Skeletal muscle cell (primary cell): Measurements from ENCODE around the gene CCHCR1.
"Not testable (repeated sequence)": the region's sequence is repeated elsewhere in the genome, so short reads cannot be mapped to it uniquely, and the experiment has no call there.

Experiments used
- DNase-seq: peaks from one replicate; pipeline ENCODE4 v3.0.0-alpha.2; 2010; ENCODE audit warnings: low read depth
- H3K4me3 ChIP-seq: 2 replicates; pipeline ENCODE4 v1.5.1; 2011; ENCODE audit warnings: low read depth, mild to moderate bottlenecking, control low read depth, low read length, moderate library complexity

The CCHCR1 gene, protein sequence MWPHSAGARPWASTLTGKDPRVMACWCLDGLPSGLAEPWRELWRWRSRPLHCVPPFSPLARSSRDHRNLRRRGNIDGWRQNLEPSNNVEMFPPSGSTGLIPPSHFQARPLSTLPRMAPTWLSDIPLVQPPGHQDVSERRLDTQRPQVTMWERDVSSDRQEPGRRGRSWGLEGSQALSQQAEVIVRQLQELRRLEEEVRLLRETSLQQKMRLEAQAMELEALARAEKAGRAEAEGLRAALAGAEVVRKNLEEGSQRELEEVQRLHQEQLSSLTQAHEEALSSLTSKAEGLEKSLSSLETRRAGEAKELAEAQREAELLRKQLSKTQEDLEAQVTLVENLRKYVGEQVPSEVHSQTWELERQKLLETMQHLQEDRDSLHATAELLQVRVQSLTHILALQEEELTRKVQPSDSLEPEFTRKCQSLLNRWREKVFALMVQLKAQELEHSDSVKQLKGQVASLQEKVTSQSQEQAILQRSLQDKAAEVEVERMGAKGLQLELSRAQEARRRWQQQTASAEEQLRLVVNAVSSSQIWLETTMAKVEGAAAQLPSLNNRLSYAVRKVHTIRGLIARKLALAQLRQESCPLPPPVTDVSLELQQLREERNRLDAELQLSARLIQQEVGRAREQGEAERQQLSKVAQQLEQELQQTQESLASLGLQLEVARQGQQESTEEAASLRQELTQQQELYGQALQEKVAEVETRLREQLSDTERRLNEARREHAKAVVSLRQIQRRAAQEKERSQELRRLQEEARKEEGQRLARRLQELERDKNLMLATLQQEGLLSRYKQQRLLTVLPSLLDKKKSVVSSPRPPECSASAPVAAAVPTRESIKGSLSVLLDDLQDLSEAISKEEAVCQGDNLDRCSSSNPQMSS

DNA sequence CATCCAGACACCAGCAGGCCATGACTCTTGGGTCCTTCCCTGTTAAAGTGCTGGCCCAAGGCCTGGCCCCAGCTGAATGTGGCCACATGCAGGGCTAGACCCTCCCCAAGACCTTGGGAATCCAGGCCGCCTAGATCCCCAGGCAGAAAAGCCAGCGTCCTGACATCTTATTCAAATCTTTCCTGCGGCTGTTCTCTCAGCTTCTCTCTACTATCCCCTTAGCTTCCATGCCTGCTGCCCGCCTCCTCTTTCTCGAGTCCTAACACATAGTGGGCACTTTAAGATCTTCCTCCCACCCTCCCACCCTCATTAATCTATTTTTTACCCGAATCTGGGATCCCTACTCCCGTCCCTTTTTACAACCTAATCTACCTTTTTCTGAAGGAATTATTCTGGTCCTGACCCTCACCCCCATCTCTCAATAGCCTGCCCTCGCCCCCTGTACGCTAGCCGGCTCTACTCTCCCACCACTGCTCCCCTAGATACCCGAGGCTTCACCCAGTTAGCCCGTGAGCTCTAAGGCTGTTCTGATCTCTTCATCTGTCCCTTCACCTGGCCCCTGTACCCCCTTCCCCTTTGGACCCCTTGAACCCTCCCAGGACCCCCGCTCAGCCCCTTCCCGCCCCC lies at the start of gene CCHCR1:
Gene CCHCR1, minus strand, starts transcription at position 290 of the 627 bp plus-strand sequence. Its CDS starts 202 bp downstream, at position 88.
- no peak for DNase-seq
- H3K4me3 ChIP-seq = peak within 1 kb of the TSS; percentile 83

DNA sequence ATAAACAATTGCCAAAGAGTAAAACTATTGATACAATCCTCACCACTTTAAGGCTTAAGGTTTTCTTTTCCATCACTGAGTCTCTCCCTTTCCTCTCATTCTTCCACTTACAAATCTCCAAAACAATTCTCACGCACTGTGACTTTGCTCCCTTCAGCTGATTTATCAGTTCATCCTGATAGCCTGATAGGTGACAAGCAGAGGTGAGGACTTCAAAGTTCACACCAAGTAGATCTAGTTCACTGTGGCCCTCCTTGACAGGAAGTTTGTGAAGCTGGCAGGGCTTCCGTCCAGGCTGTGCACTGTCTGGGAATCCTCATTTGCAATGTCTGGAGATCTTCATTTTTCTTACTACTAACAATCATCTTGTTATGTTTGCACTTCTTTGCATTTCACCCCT lies 48.0 kb upstream of the CCHCR1 start:
- no peak overlapping the region for H3K4me3 ChIP-seq
- DNase-seq = no peak

DNA sequence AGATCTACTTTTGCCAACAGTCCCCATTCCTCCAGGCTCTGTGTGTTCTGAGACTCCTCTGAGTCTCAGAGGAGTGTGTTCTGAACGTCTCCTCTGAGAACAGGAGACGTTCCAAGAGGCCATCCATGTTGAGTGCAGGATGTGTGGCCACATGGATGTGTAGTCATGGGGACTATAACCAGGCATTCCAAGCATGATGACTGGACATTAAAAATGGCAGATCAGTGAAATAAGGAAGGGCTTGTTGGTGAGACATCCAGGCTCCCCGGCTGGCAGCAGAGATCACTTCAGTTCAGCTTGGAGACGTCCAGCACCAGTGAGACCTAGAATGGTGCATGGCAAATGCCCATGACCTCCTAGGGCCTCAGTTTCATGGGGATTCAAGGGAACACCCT lies 47.1 kb upstream of the CCHCR1 start:
- DNase-seq = no peak
- no peak overlapping the region for H3K4me3 ChIP-seq

DNA sequence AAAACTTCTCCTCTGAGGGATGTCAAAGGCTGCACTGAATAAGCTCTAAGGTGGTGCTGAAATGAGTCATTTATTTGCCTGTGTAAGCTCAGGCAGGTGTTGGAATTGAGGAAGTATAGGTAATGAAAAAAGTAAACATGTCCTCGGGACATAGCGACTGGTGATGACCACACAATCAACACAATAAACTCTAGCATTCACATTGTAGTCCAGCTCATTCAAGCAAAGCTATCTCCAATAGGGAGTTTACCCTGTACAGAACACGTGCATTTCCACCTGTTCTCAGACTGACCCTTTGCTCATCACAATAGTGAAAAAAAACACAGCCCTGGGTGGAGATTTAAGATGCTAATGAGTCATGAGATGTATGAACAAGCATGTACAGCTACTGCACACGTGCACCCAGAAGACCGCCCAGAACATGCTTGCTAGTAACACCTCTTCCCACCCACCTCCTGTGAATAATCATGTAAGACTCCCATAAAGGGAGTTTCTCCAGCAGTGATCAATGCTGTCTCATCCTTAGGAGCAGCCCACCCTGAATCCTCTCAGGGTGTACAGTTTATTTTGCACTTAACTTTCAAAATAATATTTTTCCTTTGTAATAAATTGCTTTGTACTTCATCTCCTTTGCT lies 45.9 kb upstream of the CCHCR1 start:
- H3K4me3 ChIP-seq = peak overlapping the region; percentile 38
- no peak for DNase-seq

DNA sequence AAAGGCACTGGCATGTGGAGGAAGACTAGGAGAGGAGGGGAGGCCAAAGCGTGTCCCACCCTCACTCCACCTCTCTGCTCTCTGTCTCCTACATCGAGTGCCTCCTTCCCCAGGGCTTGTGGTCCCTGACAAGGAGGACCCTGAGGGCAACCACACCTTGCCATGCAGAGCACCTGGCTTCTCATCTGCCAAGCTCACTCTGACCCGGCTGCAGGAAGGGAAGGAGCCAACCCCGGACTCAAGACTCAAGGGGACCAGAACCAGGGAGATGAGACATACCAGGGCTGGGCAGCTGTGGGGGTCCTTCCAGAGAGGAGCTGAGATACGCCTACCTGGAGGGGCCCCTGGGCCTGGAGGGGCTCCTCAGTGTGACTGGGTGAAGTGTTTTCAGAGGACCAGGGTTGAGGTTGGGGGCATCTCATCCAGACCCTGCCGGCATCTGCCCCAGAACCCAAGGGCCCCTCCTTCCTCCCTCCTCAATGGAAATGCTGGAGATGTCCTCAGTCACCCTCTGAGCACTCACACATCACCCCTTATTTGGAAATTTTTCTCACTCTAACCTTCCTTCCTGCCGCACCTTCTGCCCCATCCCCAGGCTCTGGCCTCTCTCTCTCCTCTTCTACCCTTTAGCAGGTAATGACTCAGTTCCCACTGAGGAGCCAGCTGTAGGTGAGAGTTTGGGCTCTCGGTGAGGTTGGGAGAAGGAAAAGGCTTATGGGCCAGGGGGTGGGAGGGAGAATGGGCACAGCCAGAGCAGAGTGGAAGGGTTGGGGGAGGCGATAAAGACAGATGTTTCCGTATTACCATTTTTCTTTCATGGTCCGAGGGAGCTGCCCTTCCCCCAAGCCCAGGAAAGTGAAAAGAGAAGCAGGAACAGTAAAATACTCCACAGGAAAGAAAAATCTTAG lies 44.9 kb upstream of the CCHCR1 start:
- DNase-seq = no peak
- H3K4me3 ChIP-seq = no peak overlapping the region

DNA sequence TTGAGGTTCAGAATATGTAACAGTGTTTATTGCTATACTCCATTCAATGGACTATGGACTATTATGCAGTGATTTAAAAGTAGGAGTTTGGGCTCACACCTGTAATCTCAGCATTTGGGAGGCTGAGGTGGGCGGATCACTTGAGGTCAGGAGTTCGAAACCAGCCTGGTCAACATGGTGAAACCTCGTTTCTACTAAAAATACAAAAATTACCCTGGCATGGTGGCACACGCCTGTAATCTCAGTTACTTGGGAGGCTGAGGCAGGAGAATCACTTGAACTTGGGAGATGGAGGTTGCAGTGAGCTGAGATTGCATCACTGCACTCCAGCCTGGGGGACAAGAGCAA lies 41.5 kb upstream of the CCHCR1 start:
- not testable (repeated sequence) for H3K4me3 ChIP-seq, DNase-seq

DNA sequence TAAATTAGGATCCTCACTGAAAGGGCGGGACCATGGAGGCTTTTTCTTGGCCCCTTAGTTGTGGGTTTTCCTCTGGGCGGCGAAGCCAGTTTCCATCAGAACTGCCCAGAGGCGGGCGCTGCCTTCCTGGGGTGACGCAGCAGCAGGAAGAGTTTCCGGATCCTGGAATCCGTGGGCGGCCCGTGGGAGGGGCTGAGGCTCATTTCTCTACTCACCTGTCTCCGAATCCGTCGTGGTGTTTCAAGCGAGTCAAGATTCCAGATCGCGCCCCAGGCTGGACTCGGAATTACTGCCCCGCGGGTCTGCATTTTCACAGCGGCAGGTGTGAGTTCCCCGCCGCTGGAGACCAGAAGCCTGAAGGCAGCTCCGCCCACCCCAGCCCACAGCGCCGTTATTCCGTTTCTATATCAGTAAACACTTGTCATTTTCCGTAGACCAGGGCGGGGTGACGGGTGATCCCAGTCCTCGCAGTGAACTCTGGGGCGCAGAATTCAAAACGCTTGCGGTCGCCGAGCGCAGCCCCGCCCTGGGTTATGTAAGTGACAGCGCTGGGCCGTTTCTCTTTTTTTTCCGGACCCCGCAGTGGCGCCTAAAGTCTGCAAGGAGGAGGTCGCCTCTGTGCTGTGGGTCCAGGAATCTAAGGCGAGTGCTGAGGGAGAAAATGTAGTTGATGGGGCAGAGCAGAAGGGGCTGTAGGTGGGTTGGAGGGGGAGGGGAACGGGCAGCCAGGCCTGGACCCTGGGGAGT lies 40.1 kb upstream of the CCHCR1 start:
- no peak for DNase-seq
- H3K4me3 ChIP-seq = peak overlapping the region; percentile 68

DNA sequence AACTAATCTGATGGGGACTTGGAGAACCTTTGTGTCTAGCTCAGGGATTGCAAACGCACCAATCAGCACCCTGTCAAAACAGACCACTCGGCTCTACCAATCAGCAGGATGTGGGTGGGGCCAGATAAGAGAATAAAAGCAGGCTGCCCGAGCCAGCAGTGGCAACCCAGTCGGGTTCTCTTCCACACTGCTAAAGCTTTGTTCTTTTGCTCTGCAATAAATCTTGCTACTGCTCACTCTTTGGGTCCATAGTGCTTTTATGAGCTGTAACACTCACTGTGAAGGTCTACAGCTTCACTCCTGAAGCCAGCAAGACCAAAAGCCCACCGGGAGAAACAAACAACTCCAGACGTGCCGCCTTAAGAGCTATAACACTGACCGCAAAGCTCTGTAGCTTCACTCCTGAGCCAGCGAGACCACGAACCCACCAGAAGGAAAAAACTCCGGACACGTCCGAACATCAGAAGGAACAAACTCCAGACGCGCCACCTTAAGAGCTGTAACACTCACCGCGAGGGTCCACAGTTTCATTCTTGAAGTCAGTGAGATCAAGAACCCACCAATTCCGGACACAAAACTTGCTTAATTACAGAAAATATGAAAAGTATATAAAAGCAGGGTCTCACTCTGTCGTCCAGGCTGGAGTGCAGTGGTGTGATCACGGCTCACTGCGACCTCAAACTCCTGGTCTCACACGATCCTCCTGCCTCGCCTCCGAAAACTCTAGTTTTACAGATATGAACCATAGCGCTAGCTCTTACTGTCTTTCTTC lies 38.8 kb upstream of the CCHCR1 start:
- peak overlapping the region; percentile 68 for H3K4me3 ChIP-seq
- DNase-seq = not testable (repeated sequence)

DNA sequence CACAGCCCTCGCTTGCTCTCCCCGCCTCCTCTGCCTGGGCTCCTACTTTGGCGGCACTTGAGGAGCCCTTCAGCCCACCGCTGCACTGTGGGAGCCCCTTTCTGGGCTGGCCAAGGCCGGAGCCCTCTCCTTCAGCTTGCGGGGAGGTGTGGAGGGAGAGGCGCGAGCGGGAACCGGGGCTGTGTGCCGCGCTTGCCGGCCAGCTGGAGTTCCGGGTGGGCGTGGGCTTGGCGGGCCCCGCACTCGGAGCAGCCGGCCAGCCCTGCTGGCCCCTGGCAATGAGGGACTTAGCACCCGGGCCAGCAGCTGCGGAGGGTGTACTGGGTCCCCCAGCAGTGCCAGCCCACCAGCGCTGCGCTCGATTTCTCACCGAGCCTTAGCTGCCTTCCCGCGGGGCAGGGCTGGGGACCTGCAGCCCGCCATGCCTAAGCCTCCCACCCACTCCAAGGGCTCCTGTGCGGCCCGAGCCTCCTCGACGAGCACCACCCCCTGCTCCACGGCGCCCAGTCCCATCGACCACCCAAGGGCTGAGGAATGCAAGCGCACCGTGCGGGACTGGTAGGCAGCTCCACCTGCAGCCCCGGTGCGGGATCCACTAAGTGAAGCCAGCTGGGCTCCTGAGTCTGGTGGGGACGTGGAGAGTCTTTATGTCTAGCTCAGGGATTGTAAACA lies 37.8 kb upstream of the CCHCR1 start:
- not testable (repeated sequence) for H3K4me3 ChIP-seq, DNase-seq

DNA sequence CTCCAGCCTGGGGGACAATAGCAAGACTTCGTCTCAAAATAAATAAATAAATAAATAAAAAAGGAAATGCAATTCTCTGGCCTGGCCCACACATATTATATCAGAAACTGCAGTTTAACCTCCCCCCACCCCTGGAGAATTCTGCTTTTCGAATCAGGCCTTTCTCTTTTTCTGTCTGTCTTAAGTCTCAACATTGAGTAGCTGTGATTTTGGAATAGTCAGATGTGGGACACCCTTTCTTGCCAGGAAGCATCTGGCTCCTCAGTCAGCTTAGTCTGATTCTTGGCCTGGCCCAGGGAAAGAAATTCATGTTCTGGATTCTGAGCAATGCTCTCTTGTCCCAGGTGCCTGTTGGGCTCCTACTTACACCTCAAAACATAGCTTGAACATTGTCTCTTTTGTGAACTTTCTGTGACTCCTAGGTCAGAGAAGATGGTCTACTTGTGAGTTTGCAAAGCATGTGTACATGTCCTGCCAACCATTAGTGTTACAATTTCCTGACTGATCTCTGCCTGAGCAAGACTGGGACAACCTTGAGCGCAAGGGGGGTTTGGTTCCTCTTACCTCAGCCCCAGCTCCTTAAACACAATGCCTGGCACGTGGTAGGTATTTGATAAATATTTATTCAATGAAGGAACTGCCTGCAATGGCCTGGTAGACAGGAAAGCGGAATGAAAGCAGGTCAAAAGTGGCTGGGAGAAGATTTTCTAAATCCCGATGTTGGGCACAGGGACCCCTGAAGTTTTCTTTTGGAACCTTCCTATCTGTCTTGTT lies 36.6 kb upstream of the CCHCR1 start:
- DNase-seq = no peak
- no peak overlapping the region for H3K4me3 ChIP-seq

DNA sequence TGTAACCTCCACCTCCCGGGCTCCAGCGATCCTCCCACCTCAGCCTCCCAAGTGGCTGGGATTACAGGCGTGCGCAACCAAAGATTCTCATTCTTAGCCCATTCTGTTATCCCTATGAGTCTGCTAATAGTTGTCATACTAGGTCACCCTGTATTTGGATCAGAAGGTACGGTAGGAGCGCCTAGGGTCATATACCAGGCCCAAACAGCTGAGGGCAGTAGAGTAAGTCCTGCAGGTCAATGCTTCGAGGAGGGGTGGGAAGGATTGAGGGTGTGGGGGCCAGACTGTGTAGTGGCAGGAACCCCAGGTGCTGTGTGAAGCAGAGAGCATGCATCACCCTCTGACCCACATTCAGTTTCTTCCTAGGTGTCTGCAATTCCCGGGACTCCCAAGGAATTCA lies 35.6 kb upstream of the CCHCR1 start:
- DNase-seq = no peak
- no peak overlapping the region for H3K4me3 ChIP-seq

DNA sequence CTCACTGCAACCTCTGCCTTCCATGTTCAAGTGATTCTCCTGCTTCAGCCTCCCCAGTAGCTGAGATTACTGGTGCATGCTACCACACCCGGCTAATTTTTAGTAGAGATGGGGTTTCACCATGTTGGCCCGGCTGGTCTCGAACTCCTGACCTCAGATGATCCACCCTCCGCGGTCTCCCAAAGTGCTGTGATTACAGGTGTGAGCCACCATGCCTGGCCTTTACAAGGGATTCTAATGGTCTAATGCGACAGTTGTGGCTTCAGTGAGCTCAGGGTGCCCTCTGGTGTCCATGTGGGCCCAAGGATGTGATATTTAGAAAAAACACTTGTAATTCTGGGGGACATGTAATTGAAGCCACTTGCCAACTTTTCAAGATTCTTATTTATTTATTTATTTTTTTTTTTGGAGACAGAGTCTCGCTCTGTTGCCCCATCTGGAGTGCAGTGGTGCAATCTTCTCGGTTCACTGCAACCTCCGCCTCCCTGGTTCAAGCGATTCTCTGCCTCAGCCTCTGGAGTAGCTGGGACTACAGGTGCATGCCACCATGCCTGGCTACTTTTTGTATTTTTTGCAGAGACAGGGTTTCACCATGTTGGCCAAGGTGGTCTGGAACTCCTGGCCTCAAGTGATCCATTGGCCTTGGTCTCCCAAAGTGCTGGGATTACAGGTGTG lies 35.0 kb upstream of the CCHCR1 start:
- DNase-seq = peak; percentile 9
- not testable (repeated sequence) for H3K4me3 ChIP-seq

DNA sequence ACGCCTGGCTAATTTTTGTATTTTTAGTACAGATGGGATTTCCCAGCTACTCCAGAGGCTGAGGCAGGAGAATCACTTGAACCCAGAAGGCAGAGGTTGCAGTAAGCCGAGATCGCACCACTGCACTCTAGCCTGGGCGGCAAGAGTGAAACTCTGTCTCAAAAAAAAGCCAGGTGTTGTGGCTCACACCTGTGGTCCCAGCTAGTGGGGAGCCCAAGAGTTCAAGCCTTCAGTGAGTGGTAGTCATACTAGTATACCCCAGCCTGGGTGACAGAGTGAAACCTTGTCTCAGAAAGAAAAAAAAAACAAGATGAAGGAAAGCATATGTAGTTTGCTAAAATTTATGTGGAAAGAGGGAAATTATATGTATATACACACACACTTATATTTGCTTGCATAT lies 32.9 kb upstream of the CCHCR1 start:
- no peak for DNase-seq

DNA sequence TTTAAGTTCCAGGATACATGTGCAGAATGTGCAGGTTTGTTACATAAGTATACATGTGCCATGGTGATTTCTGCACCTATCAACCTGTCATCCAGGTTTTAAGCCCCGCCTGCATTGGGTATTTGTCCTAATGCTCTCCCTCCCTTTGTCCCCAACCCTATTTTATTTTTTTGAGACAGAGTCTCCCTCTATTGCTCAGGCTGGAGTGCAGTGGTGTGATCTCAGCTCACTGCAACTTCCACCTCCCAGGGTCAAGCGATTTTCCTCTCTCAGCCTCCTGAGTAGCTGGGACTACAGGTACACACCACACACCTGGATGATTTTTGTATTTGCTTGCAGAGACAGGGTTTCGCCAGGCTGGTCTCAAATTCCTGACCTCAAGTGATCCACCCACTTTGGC lies 31.6 kb upstream of the CCHCR1 start:
- H3K4me3 ChIP-seq, DNase-seq: not testable (repeated sequence)

More for the DNA sequence above, 32.9 kb upstream of the CCHCR1 start:
- no peak overlapping the region for H3K4me3 ChIP-seq

DNA sequence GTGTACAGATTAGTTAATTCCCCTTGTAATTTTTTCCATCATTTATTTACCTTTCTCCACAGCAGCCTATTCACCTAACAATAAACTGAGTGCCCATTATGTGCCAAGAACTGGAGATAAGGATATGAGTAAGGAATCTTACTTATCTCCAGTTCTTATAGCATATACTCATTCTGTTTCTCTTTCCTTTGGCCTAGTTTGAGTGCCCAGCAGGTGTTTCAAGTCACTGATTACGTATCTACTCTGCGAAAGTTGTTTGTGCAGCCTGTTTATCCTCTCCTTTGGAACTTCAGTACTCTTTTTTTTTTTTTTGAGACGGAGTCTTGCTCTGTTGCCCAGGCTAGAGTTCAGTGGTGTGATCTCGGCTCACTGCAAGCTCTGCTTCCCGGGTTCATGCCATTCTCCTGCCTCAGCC lies 30.2 kb upstream of the CCHCR1 start:
- DNase-seq = no peak
- no peak overlapping the region for H3K4me3 ChIP-seq
